Gastrocnemius medialis (tissue), 4 donors: Measurements from ENCODE around the gene TAAR6. TPM values are rescaled to one million over a fixed set of nuclear protein-coding genes. Genes with fewer than 3 reads are reported as not detected.
"Not testable (repeated sequence)": the region's sequence is repeated elsewhere in the genome, so short reads cannot be mapped to it uniquely, and the experiment has no call there.

Experiments used
- ATAC-seq, 2 donors: fragments of 150-250 bp; one replicate each; pipeline ENCODE4 v1.9.1; 2016
- DNase-seq, 2 donors: peaks; one replicate each; pipeline ENCODE4 v3.0.0-alpha.2; 2019
- H3K27ac ChIP-seq, 4 donors: fragments of 200-600 bp; sonication (generic); 1 replicate in 1 of 4; 2 replicates in 3 of 4; pipeline ENCODE4 v1.5.1; 2016 to 2018; ENCODE audit warnings: mild to moderate bottlenecking in 2 of 4, moderate library complexity in 1 of 4
- H3K27me3 ChIP-seq, 3 donors: fragments of 200-600 bp; sonication (generic) in 2 of 3; 1 replicate in 1 of 3; 2 replicates in 2 of 3; pipeline versions ENCODE4 v1.5.1 to v1.6.0; 2016 to 2019; ENCODE audit warnings: mild to moderate bottlenecking in 1 of 3, moderate library complexity in 1 of 3
- H3K36me3 ChIP-seq, 2 donors: fragments of 200-600 bp; sonication (generic) in 1 of 2; one replicate each; pipeline ENCODE4 v1.5.1; 2017 to 2018
- H3K4me1 ChIP-seq, 2 donors: fragments of 200-600 bp; sonication (generic) in 1 of 2; one replicate each; pipeline ENCODE4 v1.5.1; 2016 to 2017; ENCODE audit warnings: mild to moderate bottlenecking in 2 of 2
- H3K4me3 ChIP-seq, 4 donors: fragments of 200-600 bp; sonication (generic) in 3 of 4; 1 replicate in 1 of 4; 2 replicates in 3 of 4; pipeline ENCODE4 v1.5.1; 2016 to 2019; ENCODE audit warnings: mild to moderate bottlenecking in 2 of 4
- H3K9me3 ChIP-seq, 3 donors: fragments of 200-600 bp; sonication (generic) in 2 of 3; 1 replicate in 1 of 3; 2 replicates in 2 of 3; pipeline ENCODE4 v1.5.1; 2016 to 2019
- POLR2A ChIP-seq, 2 donors: fragments of 450-650 bp; IDR thresholded peaks; one replicate each; pipeline ENCODE4 v1.6.1; 2017; ENCODE audit warnings: antibody characterized with exemption in 2 of 2, mild to moderate bottlenecking in 2 of 2, moderate library complexity in 2 of 2
- in situ Hi-C, 4 donors: fragments of 200-750 bp; cut with MboI; loops; one replicate each; pipeline versions ENCODE4 v1.15.0 to v1.8.0; 2017; ENCODE audit warnings: low sequenced_read_pairs in 4 of 4
- intact Hi-C: fragments of 100-400 bp; cut with DNase I; formaldehyde crosslinking; loops from one replicate; pipeline ENCODE4 v1.15.1; 2023; ENCODE audit warnings: low total_unique reads
- total RNA-seq, 4 donors: library from RNA; depleted of rRNA; stranded (reverse); fragments of >200 nt; gene quantifications; one replicate each; pipeline versions ENCODE4 v1.1.0 to v1.2.3, GENCODE V29; 2016
- TF ChIP-seq, protein P1 (sequence below), 5 experiments: fragments of 450-650 bp in 3 of 5; fragments of 200-600 bp in 2 of 5; sonication (generic) in 2 of 5; IDR thresholded peaks in 4 of 5; conservative IDR thresholded peaks in 1 of 5; 1 replicate in 4 of 5; 2 replicates in 1 of 5; pipeline ENCODE4 v1.5.1; 2016 to 2019; ENCODE audit warnings: antibody characterized with exemption in 5 of 5, mild to moderate bottlenecking in 3 of 5, moderate library complexity in 3 of 5

The TAAR6 gene
- total RNA-seq, 4 donors from 2014 or later, result not detected

DNA sequence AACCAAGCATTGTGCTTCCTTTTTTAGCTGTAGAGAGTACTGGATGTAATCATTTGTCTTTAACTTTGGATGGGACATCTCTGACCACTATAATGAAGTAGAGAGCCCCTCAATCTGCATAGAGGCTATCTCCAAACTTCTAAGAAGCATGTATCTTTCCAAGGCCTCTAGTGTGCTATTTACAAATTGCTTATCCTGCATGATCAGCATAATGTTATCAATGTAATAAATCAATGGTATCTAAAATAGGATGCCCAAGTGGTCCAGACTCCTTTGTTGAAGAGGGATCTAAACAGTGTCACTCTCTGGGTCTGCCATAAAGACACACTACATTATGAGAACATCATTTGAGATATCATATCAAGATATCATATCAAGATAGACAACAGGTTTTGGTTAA lies 25.3 kb upstream of the TAAR6 start:
- Histone ChIP-seq H3K9me3 (no peaks in the 10 kb centered on the region), H3K4me1 (no peaks in the 10 kb centered on the region), H3K4me3 (no peak overlapping the region), H3K27ac (no peak overlapping the region), H3K27me3 (no peaks in the 10 kb centered on the region), H3K36me3 (no peaks in the 10 kb centered on the region)
- in situ Hi-C loops (loop anchor here in 3 of 4 donors (25.0 kb wide), 3 partner anchors 217 to 1017 kb away; partner anchors contain the start of genes SLC18B1 (in 1 of the 3) and VNN2 (in 1 of the 3)), intact Hi-C loops (no loop called here)
- ATAC-seq, result no peak
- no peak for DNase-seq
- TF ChIP-seq, protein P1, sequence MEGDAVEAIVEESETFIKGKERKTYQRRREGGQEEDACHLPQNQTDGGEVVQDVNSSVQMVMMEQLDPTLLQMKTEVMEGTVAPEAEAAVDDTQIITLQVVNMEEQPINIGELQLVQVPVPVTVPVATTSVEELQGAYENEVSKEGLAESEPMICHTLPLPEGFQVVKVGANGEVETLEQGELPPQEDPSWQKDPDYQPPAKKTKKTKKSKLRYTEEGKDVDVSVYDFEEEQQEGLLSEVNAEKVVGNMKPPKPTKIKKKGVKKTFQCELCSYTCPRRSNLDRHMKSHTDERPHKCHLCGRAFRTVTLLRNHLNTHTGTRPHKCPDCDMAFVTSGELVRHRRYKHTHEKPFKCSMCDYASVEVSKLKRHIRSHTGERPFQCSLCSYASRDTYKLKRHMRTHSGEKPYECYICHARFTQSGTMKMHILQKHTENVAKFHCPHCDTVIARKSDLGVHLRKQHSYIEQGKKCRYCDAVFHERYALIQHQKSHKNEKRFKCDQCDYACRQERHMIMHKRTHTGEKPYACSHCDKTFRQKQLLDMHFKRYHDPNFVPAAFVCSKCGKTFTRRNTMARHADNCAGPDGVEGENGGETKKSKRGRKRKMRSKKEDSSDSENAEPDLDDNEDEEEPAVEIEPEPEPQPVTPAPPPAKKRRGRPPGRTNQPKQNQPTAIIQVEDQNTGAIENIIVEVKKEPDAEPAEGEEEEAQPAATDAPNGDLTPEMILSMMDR (IDR thresholded peaks at IDR 0.05 in 4 of 5, conservative IDR thresholded peaks at IDR 0.05 in 1 of 5), result no peak
- TF ChIP-seq POLR2A (IDR thresholded peaks at IDR 0.05), result no peak

DNA sequence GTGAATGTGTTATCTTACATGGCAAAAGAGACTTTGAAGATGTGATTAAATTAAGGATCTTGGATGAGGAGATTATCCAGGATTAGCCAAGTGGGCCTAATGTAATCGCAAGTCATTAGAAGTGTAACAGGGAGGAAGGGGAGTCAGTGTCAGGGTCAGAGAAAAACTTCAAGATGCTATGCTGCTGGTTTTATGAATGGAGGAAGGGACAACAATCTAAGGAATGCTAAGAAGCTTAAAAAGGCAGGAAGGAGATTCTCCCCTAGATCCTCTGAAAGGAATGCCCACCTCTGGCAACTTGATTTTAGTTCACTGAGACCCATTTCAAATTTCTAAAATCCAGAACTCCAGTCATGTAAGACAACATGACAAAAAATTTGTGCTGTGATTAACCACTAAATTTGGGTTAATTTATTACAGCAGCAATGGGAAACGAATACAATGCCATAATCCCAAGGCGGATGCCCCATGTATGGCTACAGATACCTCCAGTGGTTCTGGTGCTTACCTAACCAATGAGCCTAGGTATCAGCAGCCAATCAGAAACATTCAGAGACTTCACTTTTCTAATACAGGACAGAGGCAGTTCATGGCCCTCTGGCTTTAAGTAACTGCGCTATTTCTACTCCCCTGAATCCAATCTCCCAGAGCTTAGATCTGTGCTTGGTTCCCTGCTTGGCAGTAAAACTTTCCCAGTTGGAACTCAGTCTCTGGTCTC lies 21.2 kb upstream of the TAAR6 start:
- Histone ChIP-seq H3K4me1 (no peaks in the 10 kb centered on the region), H3K9me3 (no peaks in the 10 kb centered on the region), H3K27me3 (no peaks in the 10 kb centered on the region), H3K27ac (no peak overlapping the region), H3K36me3 (no peaks in the 10 kb centered on the region), H3K4me3 (no peak overlapping the region)
- DNase-seq (no peak), ATAC-seq (no peak)
- no peak for TF ChIP-seq POLR2A (IDR thresholded peaks at IDR 0.05)
- TF ChIP-seq, protein P1 (IDR thresholded peaks at IDR 0.05 in 4 of 5, conservative IDR thresholded peaks at IDR 0.05 in 1 of 5), result no peak
- intact Hi-C loops (no loop called here), in situ Hi-C loops (loop anchor here in 3 of 4 donors (25.0 kb wide), 3 partner anchors 213 to 1013 kb away; partner anchors contain the start of genes SLC18B1 (in 1 of the 3) and VNN2 (in 1 of the 3))

DNA sequence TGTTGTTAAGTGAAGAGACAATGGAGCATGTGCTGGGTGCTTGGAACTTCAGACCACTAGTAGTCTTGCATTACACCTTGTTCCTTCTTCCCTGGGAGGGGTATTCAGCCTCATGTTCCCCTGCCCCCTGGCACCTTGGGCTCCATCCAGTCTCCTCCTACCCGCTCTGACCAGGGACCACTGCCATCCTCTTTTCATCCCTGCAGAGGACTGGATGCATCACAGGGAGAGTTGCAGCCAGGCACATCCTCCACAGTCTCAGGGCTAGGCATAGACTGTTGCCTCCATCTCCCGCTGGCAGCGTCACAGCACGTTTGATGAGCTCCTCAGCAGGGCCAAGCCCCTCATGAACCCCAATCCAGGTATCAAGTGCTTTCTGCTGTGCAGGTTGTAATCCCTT lies 18.9 kb upstream of the TAAR6 start:
- DNase-seq, result no peak
- intact Hi-C loops (no loop called here), in situ Hi-C loops (no loop called here)
- ATAC-seq, result no peak
- TF ChIP-seq, protein P1 (IDR thresholded peaks at IDR 0.05 in 4 of 5, conservative IDR thresholded peaks at IDR 0.05 in 1 of 5), result no peak
- no peak for TF ChIP-seq POLR2A (IDR thresholded peaks at IDR 0.05)
- no peak overlapping the region for H3K4me3 ChIP-seq
- no peak overlapping the region for H3K27ac ChIP-seq
- H3K4me1 ChIP-seq, result no peaks in the 10 kb centered on the region
- no peaks in the 10 kb centered on the region for H3K36me3 ChIP-seq
- H3K9me3 ChIP-seq, result no peaks in the 10 kb centered on the region
- no peaks in the 10 kb centered on the region for H3K27me3 ChIP-seq

DNA sequence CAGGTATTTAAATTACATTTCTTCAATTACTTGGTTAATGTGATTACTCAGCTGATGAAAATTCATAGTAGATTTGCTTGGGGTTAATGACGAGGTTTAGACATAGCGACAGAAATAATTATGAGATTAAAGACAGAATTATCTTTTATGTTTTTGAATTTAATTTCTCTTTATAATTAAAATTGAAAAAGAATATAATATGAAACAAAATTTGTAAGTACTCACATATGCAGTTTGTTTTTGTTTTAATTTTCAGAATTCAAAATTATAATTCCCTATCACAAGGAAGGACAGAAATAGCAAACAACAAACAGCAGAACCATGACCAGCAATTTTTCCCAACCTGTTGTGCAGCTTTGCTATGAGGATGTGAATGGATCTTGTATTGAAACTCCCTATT lies 17.8 kb upstream of the TAAR6 start, which contains the start of gene TAAR8:
TSS of gene TAAR8 (plus strand) at position 301 of the 400 bp plus-strand sequence. CDS start at position 322, 21 bp downstream.
- no peak for ATAC-seq

DNA sequence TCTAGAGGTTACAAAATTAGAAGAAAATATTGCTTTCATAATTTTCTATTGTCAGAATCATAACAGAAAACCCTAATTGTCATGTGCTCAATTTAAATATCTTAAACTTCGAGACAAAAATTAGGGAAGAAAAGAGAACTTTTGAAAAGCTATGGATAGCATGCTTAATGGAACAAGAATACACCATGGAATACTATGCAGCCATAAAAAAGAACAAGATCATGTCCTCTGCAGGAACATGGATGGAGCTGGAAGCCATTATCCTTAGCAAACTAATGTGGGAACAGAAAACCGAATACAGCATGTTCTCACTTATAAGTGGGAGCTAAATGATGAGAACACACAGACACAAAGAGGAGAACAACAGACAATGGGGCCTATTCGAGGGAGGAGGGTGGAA lies 10.0 kb upstream of the TAAR6 start:
- H3K9me3 ChIP-seq, H3K27ac ChIP-seq, H3K36me3 ChIP-seq, H3K4me3 ChIP-seq, in situ Hi-C loops, intact Hi-C loops, H3K4me1 ChIP-seq, H3K27me3 ChIP-seq, DNase-seq, ATAC-seq: not testable (repeated sequence)

More for the DNA sequence above, 17.8 kb upstream of the TAAR6 start, which contains the start of gene TAAR8:
- Histone ChIP-seq H3K27me3 (no peaks in the 10 kb centered on the region), H3K4me3 (no peak within 1 kb of the TSS), H3K9me3 (no peaks in the 10 kb centered on the region), H3K27ac (no peak within 1 kb of the TSS), H3K36me3 (no peaks in the 10 kb centered on the region), H3K4me1 (no peaks in the 10 kb centered on the region)
- in situ Hi-C loops, result no loop called here
- DNase-seq, result no peak
- intact Hi-C loops, result no loop called here
- TF ChIP-seq, protein P1 (IDR thresholded peaks at IDR 0.05 in 4 of 5, conservative IDR thresholded peaks at IDR 0.05 in 1 of 5), result no peak
- TF ChIP-seq POLR2A (IDR thresholded peaks at IDR 0.05), result no peak
